Measurements from ENCODE around the gene LIMA1. TPM values are rescaled to one million over a fixed set of nuclear protein-coding genes. Genes with fewer than 3 reads are reported as not detected.

LIMA1 gene
- polyA plus RNA-seq, 1 donor = 191 TPM

DNA sequence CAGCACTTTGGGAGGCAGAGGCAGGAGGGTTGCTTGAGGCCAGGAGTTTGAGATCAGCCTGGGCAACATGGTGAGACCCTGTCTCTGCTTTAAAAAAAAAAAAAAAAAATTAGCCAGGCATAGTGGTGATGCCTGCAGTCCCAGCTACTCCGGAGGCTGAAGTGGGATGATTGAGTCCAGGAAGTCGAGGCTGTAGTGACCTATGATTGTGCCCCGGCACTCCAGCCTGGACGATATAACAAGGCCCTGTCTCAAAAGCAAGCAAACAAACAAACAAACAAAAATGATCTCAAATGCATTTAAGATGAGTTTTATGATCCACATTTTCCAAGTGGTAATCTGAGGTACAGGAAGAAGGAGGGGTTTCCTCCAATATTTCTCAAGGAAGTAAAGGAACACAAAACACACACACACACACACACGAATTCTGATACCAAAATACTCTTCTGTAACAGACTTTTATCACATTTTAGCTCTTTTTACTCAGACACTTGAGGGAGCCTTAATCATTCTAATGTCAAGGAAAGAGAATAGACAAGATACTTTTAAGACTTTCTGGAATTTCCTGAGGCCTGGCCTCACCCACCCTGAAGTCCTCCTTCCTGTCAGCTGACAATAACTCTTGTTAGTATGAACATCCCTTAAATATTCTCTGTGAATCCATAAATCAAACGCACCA lies 71.8 kb downstream of the LIMA1 start:
- 100% methylated on average over 2 of the region's 6 CpGs for WGBS (ENCODE audit: insufficient coverage, low lambda C conversion rate)
- Histone ChIP-seq H3K4me1 (ENCODE audit: control insufficient read depth, insufficient read depth, low read length) (no peaks in the 10 kb centered on the region), H3K9me3 (ENCODE audit: control insufficient read depth, low read depth, low read length) (no peaks in the 10 kb centered on the region), H3K27ac (ENCODE audit: low read length) (peak overlapping the region; percentile 12), H3K27me3 (ENCODE audit: control insufficient read depth, insufficient read depth, low read length) (no peaks in the 10 kb centered on the region), H3K4me3 (ENCODE audit: low read length) (no peak overlapping the region), H3K36me3 (ENCODE audit: control insufficient read depth, insufficient read depth, low read length) (peaks cover 51% of the 10 kb centered on the region)
- DNase-seq = no peak

DNA sequence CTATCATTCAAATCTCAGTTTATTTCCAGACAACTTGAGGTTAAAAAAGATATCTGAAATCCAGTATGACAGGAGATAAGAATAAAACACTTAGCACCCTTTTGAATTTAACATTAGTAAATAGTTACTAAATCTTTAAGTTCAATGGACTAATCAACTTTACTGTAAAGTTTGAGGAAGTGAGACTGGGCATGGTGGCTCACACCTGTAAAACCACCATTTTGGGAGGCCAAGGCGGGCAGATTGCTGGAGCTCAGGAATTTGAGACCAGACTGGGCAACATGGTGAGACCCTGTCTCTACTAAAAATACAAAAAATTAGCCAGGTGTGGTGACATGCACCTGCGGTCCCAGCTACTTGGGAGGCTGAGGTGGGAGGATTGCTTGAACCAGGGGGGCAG lies 75.9 kb downstream of the LIMA1 start:
- Histone ChIP-seq H3K27me3 (ENCODE audit: control insufficient read depth, insufficient read depth, low read length) (no peaks in the 10 kb centered on the region), H3K4me3 (ENCODE audit: low read length) (no peak overlapping the region), H3K27ac (ENCODE audit: low read length) (no peak overlapping the region), H3K9me3 (ENCODE audit: control insufficient read depth, low read depth, low read length) (no peaks in the 10 kb centered on the region), H3K36me3 (ENCODE audit: control insufficient read depth, insufficient read depth, low read length) (peaks cover 66% of the 10 kb centered on the region), H3K4me1 (ENCODE audit: control insufficient read depth, insufficient read depth, low read length) (peaks cover 3% of the 10 kb centered on the region)
- DNase-seq = no peak
- no CpG with 5 or more reads among the region's 2 CpGs for WGBS (ENCODE audit: insufficient coverage, low lambda C conversion rate)

DNA sequence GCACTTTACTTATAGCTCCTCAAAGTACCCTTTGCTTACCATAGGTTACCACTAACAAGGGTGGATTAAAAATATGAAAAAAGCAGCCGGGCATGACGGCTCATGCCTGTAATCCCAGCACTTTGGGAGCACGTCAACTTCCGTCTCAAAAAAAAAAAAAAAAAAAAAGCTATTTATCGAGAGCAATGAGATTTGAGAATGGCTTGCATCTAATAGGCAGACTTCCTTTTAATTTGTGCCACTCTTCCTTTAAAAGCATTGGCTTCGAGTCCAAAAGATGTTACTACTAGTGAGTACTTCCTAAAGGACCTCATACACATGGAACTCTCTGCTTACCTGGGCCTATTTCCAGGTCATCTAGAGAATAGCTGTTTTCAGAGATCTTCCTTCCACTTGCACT lies 77.7 kb downstream of the LIMA1 start:
- Histone ChIP-seq H3K4me1 (ENCODE audit: control insufficient read depth, insufficient read depth, low read length) (peaks cover 11% of the 10 kb centered on the region), H3K36me3 (ENCODE audit: control insufficient read depth, insufficient read depth, low read length) (peaks cover 59% of the 10 kb centered on the region), H3K9me3 (ENCODE audit: control insufficient read depth, low read depth, low read length) (no peaks in the 10 kb centered on the region), H3K27ac (ENCODE audit: low read length) (no peak overlapping the region), H3K4me3 (ENCODE audit: low read length) (no peak overlapping the region), H3K27me3 (ENCODE audit: control insufficient read depth, insufficient read depth, low read length) (no peaks in the 10 kb centered on the region)
- DNase-seq = no peak
- WGBS (ENCODE audit: insufficient coverage, low lambda C conversion rate) = 93% methylated on average over 5 of the region's 6 CpGs

DNA sequence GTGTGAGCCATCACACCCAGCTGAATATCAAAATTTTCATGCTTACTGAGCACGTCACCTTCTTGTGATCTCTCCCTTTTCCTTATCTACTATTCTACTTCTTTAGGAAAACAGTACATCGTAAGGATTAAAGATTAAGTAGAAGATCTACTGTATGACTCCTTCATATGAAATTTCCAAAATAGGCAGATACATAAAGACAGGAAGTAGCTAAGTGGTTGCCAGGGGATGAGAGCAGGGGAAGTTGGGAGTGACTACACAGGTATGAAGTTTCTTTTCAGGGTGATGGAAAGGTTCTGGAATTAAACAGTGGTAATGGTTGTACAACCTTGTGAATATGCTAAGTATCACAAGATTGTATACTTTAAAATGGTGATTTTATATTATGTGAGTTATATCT lies 79.6 kb downstream of the LIMA1 start:
- 75% methylated on average over 2 of the region's 2 CpGs for WGBS (ENCODE audit: insufficient coverage, low lambda C conversion rate)
- Histone ChIP-seq H3K27ac (ENCODE audit: low read length) (no peak overlapping the region), H3K36me3 (ENCODE audit: control insufficient read depth, insufficient read depth, low read length) (peaks cover 63% of the 10 kb centered on the region)

DNA sequence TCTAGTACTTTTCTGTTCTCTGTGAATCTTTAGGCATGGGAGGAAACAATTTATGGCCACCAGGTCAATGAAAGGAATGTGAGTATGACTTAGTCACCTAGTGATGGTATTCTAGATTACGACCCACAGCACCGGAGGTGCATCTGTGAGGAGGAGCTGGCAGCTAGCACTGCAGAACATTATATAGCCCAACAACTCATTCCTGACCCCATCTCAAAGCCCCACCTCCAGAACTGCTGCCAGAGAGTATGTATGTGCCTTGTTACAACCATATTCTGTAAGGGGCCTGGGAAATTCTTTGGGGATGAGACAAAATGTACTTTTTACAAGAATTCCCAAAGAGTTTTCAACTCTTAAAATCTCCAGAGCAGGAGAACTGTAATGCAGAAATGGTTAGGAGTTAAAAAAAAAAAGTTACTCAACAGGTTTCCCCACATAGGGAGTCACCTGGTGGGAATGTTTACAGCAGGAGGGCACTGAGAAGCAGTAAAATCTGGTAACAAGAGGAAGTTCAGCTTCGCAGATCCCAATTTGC lies 81.3 kb downstream of the LIMA1 start:
- Histone ChIP-seq H3K27me3 (ENCODE audit: control insufficient read depth, insufficient read depth, low read length) (no peaks in the 10 kb centered on the region), H3K9me3 (ENCODE audit: control insufficient read depth, low read depth, low read length) (no peaks in the 10 kb centered on the region), H3K4me3 (ENCODE audit: low read length) (no peak overlapping the region), H3K36me3 (ENCODE audit: control insufficient read depth, insufficient read depth, low read length) (peaks cover 64% of the 10 kb centered on the region), H3K27ac (ENCODE audit: low read length) (peak overlapping the region; percentile 41), H3K4me1 (ENCODE audit: control insufficient read depth, insufficient read depth, low read length) (peaks cover 16% of the 10 kb centered on the region)
- no CpG with 5 or more reads among the region's 3 CpGs for WGBS (ENCODE audit: insufficient coverage, low lambda C conversion rate)
- peak; percentile 48 to 77 for DNase-seq

More for the DNA sequence above, 79.6 kb downstream of the LIMA1 start:
- Histone ChIP-seq H3K4me1 (ENCODE audit: control insufficient read depth, insufficient read depth, low read length) (peaks cover 11% of the 10 kb centered on the region), H3K9me3 (ENCODE audit: control insufficient read depth, low read depth, low read length) (no peaks in the 10 kb centered on the region), H3K4me3 (ENCODE audit: low read length) (no peak overlapping the region), H3K27me3 (ENCODE audit: control insufficient read depth, insufficient read depth, low read length) (no peaks in the 10 kb centered on the region)
- DNase-seq = no peak

DNA sequence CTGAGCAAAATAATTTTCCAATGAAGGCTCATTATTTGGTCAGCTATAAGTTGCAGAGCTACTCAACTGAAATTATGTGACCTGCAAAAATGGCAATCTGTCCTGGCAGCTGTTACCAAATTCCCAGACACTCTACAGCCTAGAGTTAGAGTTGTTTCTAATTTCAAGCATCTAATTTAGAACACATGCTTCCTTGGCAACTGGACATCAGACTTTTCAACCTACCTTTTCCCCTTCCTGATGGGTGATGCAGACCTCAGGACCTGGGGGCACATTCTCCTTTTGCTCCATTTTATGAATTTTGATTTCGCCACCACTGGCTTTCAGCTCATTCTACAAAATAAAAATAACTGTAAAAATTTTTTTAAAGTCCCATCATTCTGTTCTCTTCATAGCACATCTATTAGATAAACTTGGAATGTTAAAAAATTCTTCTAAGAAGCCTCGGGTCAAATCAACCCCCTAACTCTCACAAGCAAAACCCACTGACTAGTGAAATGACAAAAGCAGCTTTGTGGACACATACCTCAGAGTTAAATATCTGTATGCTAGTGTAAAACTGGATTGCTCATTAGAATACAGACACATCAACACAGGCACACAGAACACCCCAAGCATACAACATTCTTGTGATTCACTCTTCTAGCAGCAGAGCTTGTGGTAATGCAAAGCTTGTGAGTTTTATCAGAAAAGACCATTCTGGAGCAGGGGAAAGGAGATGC lies 82.6 kb downstream of the LIMA1 start:
- Histone ChIP-seq H3K36me3 (ENCODE audit: control insufficient read depth, insufficient read depth, low read length) (peaks cover 69% of the 10 kb centered on the region), H3K27me3 (ENCODE audit: control insufficient read depth, insufficient read depth, low read length) (no peaks in the 10 kb centered on the region), H3K4me1 (ENCODE audit: control insufficient read depth, insufficient read depth, low read length) (peaks cover 16% of the 10 kb centered on the region), H3K27ac (ENCODE audit: low read length) (peak overlapping the region; percentile 14), H3K4me3 (ENCODE audit: low read length) (no peak overlapping the region), H3K9me3 (ENCODE audit: control insufficient read depth, low read depth, low read length) (no peaks in the 10 kb centered on the region)
- no peak for DNase-seq
- WGBS (ENCODE audit: insufficient coverage, low lambda C conversion rate) = 100% methylated on average over 1 of the region's 2 CpGs

DNA sequence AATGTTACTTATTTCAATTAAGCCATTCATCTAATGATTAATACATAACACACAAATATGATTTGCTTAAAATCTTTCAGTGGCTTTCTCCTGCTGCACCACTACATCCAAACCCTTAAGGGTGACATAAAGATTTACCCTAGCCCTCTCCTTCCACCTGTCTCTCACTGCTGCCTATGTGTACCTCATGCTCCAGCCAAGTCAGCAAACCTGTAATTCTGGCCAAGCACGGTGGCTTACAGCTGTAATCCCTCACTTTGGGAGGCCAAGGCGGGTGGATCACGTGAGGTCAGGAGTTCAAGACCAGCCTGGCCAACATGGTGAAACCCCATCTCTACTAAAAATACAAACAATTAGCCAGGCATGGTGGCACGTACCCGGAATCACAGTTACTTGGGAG lies 84.5 kb downstream of the LIMA1 start:
- no peak for DNase-seq
- no peak overlapping the region for H3K27ac ChIP-seq (ENCODE audit: low read length)
- peaks cover 67% of the 10 kb centered on the region for H3K36me3 ChIP-seq (ENCODE audit: control insufficient read depth, insufficient read depth, low read length)
- H3K27me3 ChIP-seq (ENCODE audit: control insufficient read depth, insufficient read depth, low read length) = no peaks in the 10 kb centered on the region
- peaks cover 16% of the 10 kb centered on the region for H3K4me1 ChIP-seq (ENCODE audit: control insufficient read depth, insufficient read depth, low read length)
- H3K9me3 ChIP-seq (ENCODE audit: control insufficient read depth, low read depth, low read length) = no peaks in the 10 kb centered on the region
- H3K4me3 ChIP-seq (ENCODE audit: low read length) = no peak overlapping the region
- no CpG with 5 or more reads among the region's 5 CpGs for WGBS (ENCODE audit: insufficient coverage, low lambda C conversion rate)

DNA sequence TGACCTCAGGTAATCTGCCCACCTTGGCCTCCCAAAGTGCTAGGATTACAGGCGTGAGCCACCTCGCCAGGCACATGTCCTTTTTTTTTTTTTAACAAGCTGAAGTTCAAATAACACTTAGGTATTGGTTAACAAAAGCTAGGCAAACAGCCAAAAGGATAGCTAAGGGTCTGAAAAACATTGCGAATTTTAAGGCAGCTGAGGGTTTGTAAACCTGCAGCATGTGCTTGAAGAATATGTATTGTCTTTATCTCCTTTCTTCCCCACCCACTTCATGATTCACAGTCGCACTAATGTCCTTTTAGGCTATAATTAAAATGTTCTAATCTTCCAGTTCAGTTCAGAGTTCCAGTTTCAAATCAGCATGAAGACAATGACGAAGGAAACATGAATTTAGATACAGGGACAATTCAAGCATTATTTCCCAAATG lies 86.0 kb downstream of the LIMA1 start:
- Histone ChIP-seq H3K27me3 (ENCODE audit: control insufficient read depth, insufficient read depth, low read length) (no peaks in the 10 kb centered on the region), H3K36me3 (ENCODE audit: control insufficient read depth, insufficient read depth, low read length) (peaks cover 65% of the 10 kb centered on the region), H3K9me3 (ENCODE audit: control insufficient read depth, low read depth, low read length) (no peaks in the 10 kb centered on the region), H3K4me1 (ENCODE audit: control insufficient read depth, insufficient read depth, low read length) (peaks cover 20% of the 10 kb centered on the region), H3K27ac (ENCODE audit: low read length) (no peak overlapping the region), H3K4me3 (ENCODE audit: low read length) (no peak overlapping the region)
- peak in 1 of 2 donors; percentile 56 for DNase-seq
- WGBS (ENCODE audit: insufficient coverage, low lambda C conversion rate) = 43% methylated on average over 3 of the region's 5 CpGs

DNA sequence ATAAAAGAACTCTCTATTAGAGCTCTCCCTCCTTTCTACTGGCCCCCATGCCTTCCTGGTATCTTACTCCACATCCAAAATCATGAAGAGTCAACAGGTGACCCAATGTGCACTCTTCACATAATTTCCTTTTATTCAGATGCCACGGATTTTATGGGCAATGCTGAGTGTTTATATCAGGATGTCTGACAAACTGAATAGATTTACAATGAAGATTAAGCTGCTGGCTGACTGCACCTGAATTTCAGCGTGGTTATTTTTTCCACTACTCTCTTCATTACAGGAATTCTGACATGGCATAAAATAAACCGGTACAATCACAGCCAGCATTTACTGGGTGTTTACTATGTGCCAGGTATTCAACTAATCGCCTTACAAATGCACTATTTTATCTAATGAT lies 86.8 kb downstream of the LIMA1 start:
- H3K9me3 ChIP-seq (ENCODE audit: control insufficient read depth, low read depth, low read length) = no peaks in the 10 kb centered on the region
- H3K27ac ChIP-seq (ENCODE audit: low read length) = no peak overlapping the region
- H3K27me3 ChIP-seq (ENCODE audit: control insufficient read depth, insufficient read depth, low read length) = no peaks in the 10 kb centered on the region
- peaks cover 21% of the 10 kb centered on the region for H3K4me1 ChIP-seq (ENCODE audit: control insufficient read depth, insufficient read depth, low read length)
- WGBS (ENCODE audit: insufficient coverage, low lambda C conversion rate) = no CpG with 5 or more reads among the region's 4 CpGs
- no peak overlapping the region for H3K4me3 ChIP-seq (ENCODE audit: low read length)
- peaks cover 65% of the 10 kb centered on the region for H3K36me3 ChIP-seq (ENCODE audit: control insufficient read depth, insufficient read depth, low read length)
- DNase-seq = no peak

DNA sequence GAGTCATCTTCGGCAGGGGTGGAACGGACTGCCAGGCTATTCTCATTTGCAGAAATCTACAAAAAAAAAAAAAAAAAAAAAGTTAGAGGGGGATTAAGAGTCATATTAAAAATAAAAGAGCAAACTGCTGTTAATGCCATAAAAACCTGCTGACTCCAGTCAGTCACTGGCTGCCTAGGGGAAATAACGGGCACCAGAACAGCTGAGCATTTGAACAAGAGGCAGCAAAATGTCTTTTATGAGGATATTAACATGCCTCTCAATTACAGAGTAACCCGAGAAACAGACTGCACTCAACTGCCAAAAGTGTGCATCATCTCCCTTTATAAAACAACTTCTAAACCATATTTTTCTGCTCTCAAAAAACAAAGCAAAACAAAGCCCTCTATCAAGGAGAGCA lies 87.5 kb downstream of the LIMA1 start:
- WGBS (ENCODE audit: insufficient coverage, low lambda C conversion rate) = 100% methylated on average over 2 of the region's 4 CpGs
- Histone ChIP-seq H3K36me3 (ENCODE audit: control insufficient read depth, insufficient read depth, low read length) (peaks cover 67% of the 10 kb centered on the region), H3K4me3 (ENCODE audit: low read length) (no peak overlapping the region), H3K4me1 (ENCODE audit: control insufficient read depth, insufficient read depth, low read length) (peaks cover 21% of the 10 kb centered on the region), H3K27ac (ENCODE audit: low read length) (no peak overlapping the region), H3K9me3 (ENCODE audit: control insufficient read depth, low read depth, low read length) (no peaks in the 10 kb centered on the region), H3K27me3 (ENCODE audit: control insufficient read depth, insufficient read depth, low read length) (no peaks in the 10 kb centered on the region)
- no peak for DNase-seq

Data from large intestine (tissue), 3 donors.